Kidney glomerular epithelial cell (primary cell): ENCODE measurements around the gene DMRT2.

Experiments used
- DNase-seq: peaks from one replicate; lab custom pipeline; 2025; lab: John Stamatoyannopoulos, UW

The DMRT2 gene

GRCh38 chr9:1047591-1048230, 2.4 kb upstream of the DMRT2 start:
- DNase-seq: no peak

- DNase-seq: no peak
Observed at GRCh38 chr9:1048231-1048619, 1.9 kb upstream of the DMRT2 start.

- DNase-seq: no peak
Observed at GRCh38 chr9:1048811-1049210, 1.3 kb upstream of the DMRT2 start.

- no peak for DNase-seq
Observed at GRCh38 chr9:1049641-1050040, 516 bp upstream of the DMRT2 start.

GRCh38 chr9:1051210-1051583, 1.0 kb downstream of the DMRT2 start:
- no peak for DNase-seq

GRCh38 chr9:1051584-1052275, 1.6 kb downstream of the DMRT2 start:
- DNase-seq: no peak

- no peak for DNase-seq
Observed at GRCh38 chr9:1052365-1053281, 2.5 kb downstream of the DMRT2 start.

- no peak for DNase-seq
Observed at GRCh38 chr9:1053282-1053621, 3.1 kb downstream of the DMRT2 start.

- DNase-seq: no peak
Observed at GRCh38 chr9:1053986-1054425, 3.8 kb downstream of the DMRT2 start.

- DNase-seq: no peak
Observed at GRCh38 chr9:1055166-1055565, 5.0 kb downstream of the DMRT2 start.

- DNase-seq: no peak
Observed at GRCh38 chr9:1057910-1058309, 7.8 kb downstream of the DMRT2 start.

- no peak for DNase-seq
Observed at GRCh38 chr9:1058826-1059487, 8.8 kb downstream of the DMRT2 start.

- no peak for DNase-seq
Observed at GRCh38 chr9:1065130-1065529, 15.0 kb downstream of the DMRT2 start.

GRCh38 chr9:1070692-1071091, 20.5 kb downstream of the DMRT2 start:
- no peak for DNase-seq

GRCh38 chr9:1071730-1072129, 21.6 kb downstream of the DMRT2 start:
- DNase-seq: no peak

- no peak for DNase-seq
Observed at GRCh38 chr9:1073497-1073896, 23.3 kb downstream of the DMRT2 start.

GRCh38 chr9:1077616-1078015, 27.5 kb downstream of the DMRT2 start:
- DNase-seq: no peak

GRCh38 chr9:1083325-1083913, 33.3 kb downstream of the DMRT2 start:
- DNase-seq: no peak

- DNase-seq: no peak
Observed at GRCh38 chr9:1085086-1085485, 34.9 kb downstream of the DMRT2 start.

GRCh38 chr9:1086517-1086916, 36.4 kb downstream of the DMRT2 start:
- no peak for DNase-seq

GRCh38 chr9:1087120-1087881, 37.1 kb downstream of the DMRT2 start:
- DNase-seq: no peak
